ENCODE measurements around the gene KHDC4. TPM values are rescaled to one million over a fixed set of nuclear protein-coding genes. Genes with fewer than 3 reads are reported as not detected.

KHDC4 gene
- total and polyA plus RNA-seq, 2 of the 13 experiments (the other 11 are each of a cell fraction or from before 2014, with no cell fraction given): 33.5 to 92.0 TPM

DNA sequence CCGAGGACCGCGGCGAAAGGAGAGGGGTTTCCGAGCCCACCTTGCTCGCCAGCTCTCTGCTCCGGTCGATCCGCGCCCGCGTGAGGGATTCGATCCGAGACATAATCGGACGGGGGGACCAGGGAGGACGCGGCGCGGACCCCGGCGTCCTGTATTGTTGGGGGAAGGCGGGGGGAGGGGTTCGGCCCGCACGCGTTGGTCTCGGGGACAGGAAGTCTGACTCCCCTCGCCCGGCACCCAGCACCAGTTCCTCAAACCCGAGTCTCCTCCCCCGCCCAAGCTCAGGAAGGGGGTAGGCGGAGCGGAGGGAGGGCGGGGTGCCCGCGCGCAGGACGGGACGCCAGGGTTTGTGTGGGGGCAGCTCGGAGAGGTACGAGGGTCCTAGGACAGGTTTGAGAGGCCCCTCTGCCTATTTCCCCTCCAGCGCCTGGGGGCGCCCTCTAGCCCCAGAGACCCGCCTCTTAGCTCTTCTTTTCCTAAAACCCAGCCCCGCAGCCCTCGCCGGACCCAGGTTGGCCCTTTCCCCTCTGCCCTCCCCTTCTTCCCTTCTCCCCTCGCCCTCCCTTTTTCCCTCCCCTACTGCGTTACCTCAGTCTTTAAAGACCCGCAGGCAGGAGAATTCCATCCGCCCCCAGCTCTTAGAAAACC, 44.2 kb upstream of the KHDC4 start, which contains the start of gene ARHGEF2 (continued):
- no peak for TF ChIP-seq ZNF678 (CRISPR knock-in tag; IDR thresholded peaks at IDR 0.05)
- TF ChIP-seq DPF2 (CRISPR knock-in tag; IDR thresholded peaks at IDR 0.05; ENCODE audit: borderline replicate concordance, low read depth): no peak
- TF ChIP-seq KLF9 (CRISPR knock-in tag; IDR thresholded peaks at IDR 0.05; ENCODE audit: low read depth): no peak
- TF ChIP-seq ZNF33A (CRISPR knock-in tag; IDR thresholded peaks at IDR 0.05; ENCODE audit: borderline replicate concordance): no peak
- TF ChIP-seq THYN1 (CRISPR knock-in tag; IDR thresholded peaks at IDR 0.05; ENCODE audit: borderline replicate concordance, low read depth): no peak
- TF ChIP-seq JDP2 (CRISPR knock-in tag; IDR thresholded peaks at IDR 0.05; ENCODE audit: borderline replicate concordance): no peak
- TF ChIP-seq SNAI1 (CRISPR knock-in tag; IDR thresholded peaks at IDR 0.05; ENCODE audit: borderline replicate concordance): 0 out of 2 replicates have a peak, but pooled peaks have one; percentile 57
- TF ChIP-seq ELF1 (CRISPR knock-in tag; IDR thresholded peaks at IDR 0.05): no peak; the same call in 1 of the 2 replicates
- no peak for TF ChIP-seq XRCC5 (optimal IDR thresholded peaks at IDR 0.05; ENCODE audit: low read length)
- TF ChIP-seq ELF3 (CRISPR knock-in tag; IDR thresholded peaks at IDR 0.05): 0 out of 2 replicates have a peak, but pooled peaks have one; percentile 25
- no peak for TF ChIP-seq RXRB (CRISPR knock-in tag; IDR thresholded peaks at IDR 0.05; ENCODE audit: borderline replicate concordance)
- no peak for TF ChIP-seq SNRNP70 (IDR thresholded peaks at IDR 0.05; ENCODE audit: low read depth, low read length)
- no peak for TF ChIP-seq ZNF776 (CRISPR knock-in tag; IDR thresholded peaks at IDR 0.05)
- no peak for TF ChIP-seq ZNF615 (CRISPR knock-in tag; IDR thresholded peaks at IDR 0.05; ENCODE audit: borderline replicate concordance)
- TF ChIP-seq, protein P1, sequence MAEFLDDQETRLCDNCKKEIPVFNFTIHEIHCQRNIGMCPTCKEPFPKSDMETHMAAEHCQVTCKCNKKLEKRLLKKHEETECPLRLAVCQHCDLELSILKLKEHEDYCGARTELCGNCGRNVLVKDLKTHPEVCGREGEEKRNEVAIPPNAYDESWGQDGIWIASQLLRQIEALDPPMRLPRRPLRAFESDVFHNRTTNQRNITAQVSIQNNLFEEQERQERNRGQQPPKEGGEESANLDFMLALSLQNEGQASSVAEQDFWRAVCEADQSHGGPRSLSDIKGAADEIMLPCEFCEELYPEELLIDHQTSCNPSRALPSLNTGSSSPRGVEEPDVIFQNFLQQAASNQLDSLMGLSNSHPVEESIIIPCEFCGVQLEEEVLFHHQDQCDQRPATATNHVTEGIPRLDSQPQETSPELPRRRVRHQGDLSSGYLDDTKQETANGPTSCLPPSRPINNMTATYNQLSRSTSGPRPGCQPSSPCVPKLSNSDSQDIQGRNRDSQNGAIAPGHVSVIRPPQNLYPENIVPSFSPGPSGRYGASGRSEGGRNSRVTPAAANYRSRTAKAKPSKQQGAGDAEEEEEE (CRISPR knock-in tag; IDR thresholded peaks at IDR 0.05; ENCODE audit: borderline replicate concordance): no peak
- no peak for TF ChIP-seq ZNF180 (CRISPR knock-in tag; IDR thresholded peaks at IDR 0.05; ENCODE audit: borderline replicate concordance, low read depth)
- no peak for TF ChIP-seq RFXAP (CRISPR knock-in tag; IDR thresholded peaks at IDR 0.05; ENCODE audit: borderline replicate concordance)
- TF ChIP-seq, protein P2, sequence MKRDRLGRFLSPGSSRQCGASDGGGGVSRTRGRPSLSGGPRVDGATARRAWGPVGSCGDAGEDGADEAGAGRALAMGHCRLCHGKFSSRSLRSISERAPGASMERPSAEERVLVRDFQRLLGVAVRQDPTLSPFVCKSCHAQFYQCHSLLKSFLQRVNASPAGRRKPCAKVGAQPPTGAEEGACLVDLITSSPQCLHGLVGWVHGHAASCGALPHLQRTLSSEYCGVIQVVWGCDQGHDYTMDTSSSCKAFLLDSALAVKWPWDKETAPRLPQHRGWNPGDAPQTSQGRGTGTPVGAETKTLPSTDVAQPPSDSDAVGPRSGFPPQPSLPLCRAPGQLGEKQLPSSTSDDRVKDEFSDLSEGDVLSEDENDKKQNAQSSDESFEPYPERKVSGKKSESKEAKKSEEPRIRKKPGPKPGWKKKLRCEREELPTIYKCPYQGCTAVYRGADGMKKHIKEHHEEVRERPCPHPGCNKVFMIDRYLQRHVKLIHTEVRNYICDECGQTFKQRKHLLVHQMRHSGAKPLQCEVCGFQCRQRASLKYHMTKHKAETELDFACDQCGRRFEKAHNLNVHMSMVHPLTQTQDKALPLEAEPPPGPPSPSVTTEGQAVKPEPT (CRISPR knock-in tag; IDR thresholded peaks at IDR 0.05; ENCODE audit: low read depth): peak; percentile 11; the same call in 1 of the 2 replicates
- 0 out of 2 replicates have a peak, but pooled peaks have one; percentile 42 for TF ChIP-seq HNRNPL (IDR thresholded peaks at IDR 0.05; ENCODE audit: low read depth, low read length)
- no peak for TF ChIP-seq FOXK1 (CRISPR knock-in tag; IDR thresholded peaks at IDR 0.05; ENCODE audit: borderline replicate concordance, low read depth)
- no peak for TF ChIP-seq HIVEP1 (CRISPR knock-in tag; IDR thresholded peaks at IDR 0.05)
- no peak for TF ChIP-seq NFRKB (IDR thresholded peaks at IDR 0.05)
- no peak for TF ChIP-seq CBFB (CRISPR knock-in tag; IDR thresholded peaks at IDR 0.05)
- no peak for TF ChIP-seq ZNF790 (CRISPR knock-in tag; IDR thresholded peaks at IDR 0.05; ENCODE audit: borderline replicate concordance)
- TF ChIP-seq, protein P3, sequence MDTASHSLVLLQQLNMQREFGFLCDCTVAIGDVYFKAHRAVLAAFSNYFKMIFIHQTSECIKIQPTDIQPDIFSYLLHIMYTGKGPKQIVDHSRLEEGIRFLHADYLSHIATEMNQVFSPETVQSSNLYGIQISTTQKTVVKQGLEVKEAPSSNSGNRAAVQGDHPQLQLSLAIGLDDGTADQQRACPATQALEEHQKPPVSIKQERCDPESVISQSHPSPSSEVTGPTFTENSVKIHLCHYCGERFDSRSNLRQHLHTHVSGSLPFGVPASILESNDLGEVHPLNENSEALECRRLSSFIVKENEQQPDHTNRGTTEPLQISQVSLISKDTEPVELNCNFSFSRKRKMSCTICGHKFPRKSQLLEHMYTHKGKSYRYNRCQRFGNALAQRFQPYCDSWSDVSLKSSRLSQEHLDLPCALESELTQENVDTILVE (CRISPR knock-in tag; IDR thresholded peaks at IDR 0.05): no peak
- TF ChIP-seq, protein P4, sequence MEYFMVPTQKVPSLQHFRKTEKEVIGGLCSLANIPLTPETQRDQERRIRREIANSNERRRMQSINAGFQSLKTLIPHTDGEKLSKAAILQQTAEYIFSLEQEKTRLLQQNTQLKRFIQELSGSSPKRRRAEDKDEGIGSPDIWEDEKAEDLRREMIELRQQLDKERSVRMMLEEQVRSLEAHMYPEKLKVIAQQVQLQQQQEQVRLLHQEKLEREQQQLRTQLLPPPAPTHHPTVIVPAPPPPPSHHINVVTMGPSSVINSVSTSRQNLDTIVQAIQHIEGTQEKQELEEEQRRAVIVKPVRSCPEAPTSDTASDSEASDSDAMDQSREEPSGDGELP (IDR thresholded peaks at IDR 0.05; ENCODE audit: borderline replicate concordance, low read depth): no peak
